Liver (tissue), 9 donors: ENCODE results near the gene KCNJ4. TPM values are rescaled to one million over a fixed set of nuclear protein-coding genes. Genes with fewer than 3 reads are reported as not detected.
"Not testable (repeated sequence)": the region's sequence is repeated elsewhere in the genome, so short reads cannot be mapped to it uniquely, and the experiment has no call there.

Source experiments
- DNase-seq: peaks from one replicate; pipeline ENCODE4 v3.0.0-alpha.2; 2017; ENCODE audit warnings: low spot score
- H3K27ac ChIP-seq, 2 donors: one replicate each; pipeline ENCODE4 v1.7.0; 2013; ENCODE audit warnings: inconsistent platforms in 2 of 2, low read length in 2 of 2, control low read depth in 1 of 2, low read depth in 1 of 2, mild to moderate bottlenecking in 1 of 2
- H3K27me3 ChIP-seq, 4 donors: one replicate each; pipeline versions ENCODE4 v1.6.1 to v1.7.0; 2013; ENCODE audit warnings: low read length in 3 of 4, inconsistent platforms in 1 of 4, mild to moderate bottlenecking in 1 of 4, moderate library complexity in 1 of 4; ENCODE audit not compliant: control insufficient read depth in 4 of 4, insufficient read depth in 4 of 4
- H3K36me3 ChIP-seq, 4 donors: one replicate each; pipeline versions ENCODE4 v1.6.1 to v1.7.0; 2013; ENCODE audit warnings: low read length in 3 of 4, mild to moderate bottlenecking in 3 of 4, low read depth in 1 of 4, moderate library complexity in 1 of 4; ENCODE audit not compliant: control insufficient read depth in 4 of 4, insufficient read depth in 3 of 4
- H3K4me1 ChIP-seq, 4 donors: one replicate each; pipeline versions ENCODE4 v1.6.1 to v1.7.0; 2013; ENCODE audit warnings: low read length in 3 of 4, mild to moderate bottlenecking in 3 of 4, moderate library complexity in 1 of 4; ENCODE audit not compliant: control insufficient read depth in 4 of 4, insufficient read depth in 4 of 4
- H3K4me3 ChIP-seq, 3 donors: one replicate each; pipeline versions ENCODE4 v1.6.1 to v1.7.0; 2013; ENCODE audit warnings: low read length in 3 of 3, control low read depth in 1 of 3, low read depth in 1 of 3, mild to moderate bottlenecking in 1 of 3
- H3K9ac ChIP-seq, 2 donors: one replicate each; pipeline ENCODE4 v1.7.0; 2013; ENCODE audit warnings: low read length in 2 of 2, mild to moderate bottlenecking in 2 of 2, moderate library complexity in 2 of 2, control low read depth in 1 of 2, low read depth in 1 of 2
- H3K9me3 ChIP-seq, 4 donors: one replicate each; pipeline versions ENCODE4 v1.6.1 to v1.7.0; 2013; ENCODE audit warnings: low read length in 3 of 4; ENCODE audit not compliant: control insufficient read depth in 4 of 4
- ATF3 ChIP-seq: IDR thresholded peaks from 2 replicates; pipeline ENCODE4 v1.6.1; 2016; ENCODE audit warnings: antibody characterized with exemption
- CTCF ChIP-seq: fragments of 150-350 bp; IDR thresholded peaks from 2 replicates; pipeline ENCODE4 v1.5.1; 2017; ENCODE audit warnings: improper control_type of control experiment, low read depth, low read length; ENCODE audit not compliant: missing input control
- EGR1 ChIP-seq, 2 donors: IDR thresholded peaks; 2 replicates each; pipeline ENCODE4 v1.6.1; 2016 to 2018; ENCODE audit warnings: antibody characterized with exemption in 2 of 2, low read depth in 2 of 2
- HNF4A ChIP-seq, 2 donors: conservative IDR thresholded peaks; 2 replicates each; pipeline ENCODE4 v1.6.1; 2016; ENCODE audit warnings: antibody characterized with exemption in 2 of 2, mild to moderate bottlenecking in 2 of 2
- SP1 ChIP-seq: IDR thresholded peaks from 2 replicates; pipeline ENCODE4 v1.6.1; 2018; ENCODE audit warnings: antibody characterized with exemption, mild to moderate bottlenecking
- YY1 ChIP-seq: IDR thresholded peaks from 2 replicates; pipeline ENCODE4 v1.6.1; 2016; ENCODE audit warnings: antibody characterized with exemption, mild to moderate bottlenecking
- WGBS: extraction: QIAGEN DNeasy Blood & Tissue Kit; methylation state at CpG from one replicate; pipeline ENCODE4 v1.1.7; 2013; 5-methylcytosine and 5-hydroxymethylcytosine counted together
- polyA plus RNA-seq, 2 donors: library from polyadenylated mRNA; stranded (reverse) in 1 of 2; unstranded in 1 of 2; fragments of 200-250 nt in 1 of 2; fragments of >200 nt in 1 of 2; fragmentation: Nextera tagmentation in 1 of 2; extraction: Ambion mirVana in 1 of 2; gene quantifications; one replicate each; pipeline versions ENCODE4 v1.2.1 to v1.2.3, GENCODE V29; 2013 to 2015
- total RNA-seq, 2 donors: library from RNA; depleted of rRNA; stranded (reverse); fragments of >200 nt; gene quantifications; one replicate each; pipeline ENCODE4 v1.2.3, GENCODE V29; 2014
- donor health status: healthy.
- donor health status: healthy.
- donor health status: healthy.
- donor health status: healthy.
- donor health status: healthy.

The KCNJ4 gene
- total and polyA plus RNA-seq, 4 donors, result 0.05 TPM; not detected in 3

- H3K9me3 ChIP-seq, H3K9ac ChIP-seq, H3K36me3 ChIP-seq, H3K27ac ChIP-seq, H3K4me3 ChIP-seq, H3K4me1 ChIP-seq, DNase-seq, H3K27me3 ChIP-seq: not testable (repeated sequence)
- WGBS, result 80% methylated on average over 6 of the region's 6 CpGs
Observed at GRCh38 chr22:38388506-38389427, 66.2 kb downstream of the KCNJ4 start.

- H3K36me3 ChIP-seq, H3K4me3 ChIP-seq, H3K27me3 ChIP-seq, H3K9me3 ChIP-seq, DNase-seq, H3K4me1 ChIP-seq, H3K9ac ChIP-seq, H3K27ac ChIP-seq: not testable (repeated sequence)
- WGBS, result 85% methylated on average over 5 of the region's 5 CpGs
Observed at GRCh38 chr22:38386918-38387317, 68.1 kb downstream of the KCNJ4 start.

- Histone ChIP-seq H3K36me3 (peaks cover 0 to 2% (median 0%) of the 10 kb centered on the region in 4 donors), H3K4me3 (no peak overlapping the region), H3K4me1 (no peaks in the 10 kb centered on the region), H3K9ac (no peak overlapping the region), H3K9me3 (no peaks in the 10 kb centered on the region), H3K27ac (no peak overlapping the region), H3K27me3 (no peaks in the 10 kb centered on the region)
- TF ChIP-seq ATF3, result no peak
- no peak for TF ChIP-seq EGR1 (IDR thresholded peaks at IDR 0.05; ENCODE audit: low read depth in 2 of 2)
- TF ChIP-seq CTCF, result no peak
- TF ChIP-seq HNF4A (conservative IDR thresholded peaks at IDR 0.05), result no peak
- TF ChIP-seq SP1, result no peak
- TF ChIP-seq YY1, result no peak
- 93% methylated on average over 2 of the region's 2 CpGs for WGBS
- DNase-seq, result no peak
Observed at GRCh38 chr22:38383417-38383816, 71.6 kb downstream of the KCNJ4 start.

GRCh38 chr22:38381371-38381770 lies 73.6 kb downstream of the KCNJ4 start:
- 81% methylated on average over 3 of the region's 3 CpGs for WGBS
- DNase-seq, H3K27me3 ChIP-seq, H3K27ac ChIP-seq, H3K4me3 ChIP-seq, H3K4me1 ChIP-seq, H3K9ac ChIP-seq, H3K9me3 ChIP-seq, H3K36me3 ChIP-seq: not testable (repeated sequence)

Other genes starting within 250 kb of the KCNJ4 start
- gene TMEM184B, start 182.2 kb downstream of the KCNJ4 start, total RNA-seq, result 10 to 100 TPM in 1 of 2 donors, 1 to 10 TPM in 1; 9.1 to 12.6 TPM
- gene TMEM184B, start 182.2 kb downstream of the KCNJ4 start, polyA plus RNA-seq, result 10 to 100 TPM in 1 of 2 donors, 1 to 10 TPM in 1; 7.5 to 10.8 TPM
- 10 to 100 TPM; 11.4 to 27.4 TPM for gene CSNK1E, start 137.8 kb downstream of the KCNJ4 start, total RNA-seq
- gene CSNK1E, start 137.8 kb downstream of the KCNJ4 start, polyA plus RNA-seq, result 10 to 100 TPM in 1 of 2 donors, 1 to 10 TPM in 1; 8.4 to 16.0 TPM
- gene KDELR3, start 12.9 kb upstream of the KCNJ4 start, total RNA-seq, result 10 to 100 TPM in 1 of 2 donors, 1 to 10 TPM in 1; 8.1 to 12.8 TPM
- gene KDELR3, start 12.9 kb upstream of the KCNJ4 start, polyA plus RNA-seq, result 10 to 100 TPM in 1 of 2 donors, 1 to 10 TPM in 1; 3.5 to 10.9 TPM
- 100 to 1,000 TPM; 279 to 451 TPM for gene DDX17, start 51.1 kb upstream of the KCNJ4 start, total RNA-seq
- gene DDX17, start 51.1 kb upstream of the KCNJ4 start, polyA plus RNA-seq, result 10 to 100 TPM; 46.3 to 67.3 TPM
- 1 to 10 TPM in 1 of 2 donors, under 1 TPM in 1; 0.25 to 6.8 TPM for gene DMC1, start 115.0 kb upstream of the KCNJ4 start, total RNA-seq
- gene DMC1, start 115.0 kb upstream of the KCNJ4 start, polyA plus RNA-seq, result 1 to 10 TPM in 1 of 2 donors, not detected in 1; 1.1 TPM
- under 1 TPM; 0.05 to 0.42 TPM for gene FAM227A, start 201.2 kb upstream of the KCNJ4 start, total RNA-seq
- gene FAM227A, start 201.2 kb upstream of the KCNJ4 start, polyA plus RNA-seq, result under 1 TPM; 0.01 to 0.03 TPM
- 1 to 10 TPM; 6.3 to 8.6 TPM for gene CBY1, start 201.4 kb upstream of the KCNJ4 start, total RNA-seq
- gene CBY1, start 201.4 kb upstream of the KCNJ4 start, polyA plus RNA-seq, result 10 to 100 TPM in 1 of 2 donors, 1 to 10 TPM in 1; 9.3 to 14.9 TPM
- 10 to 100 TPM; 20.2 to 20.8 TPM for gene TOMM22, start 226.8 kb upstream of the KCNJ4 start, total RNA-seq
- gene TOMM22, start 226.8 kb upstream of the KCNJ4 start, polyA plus RNA-seq, result 10 to 100 TPM; 21.9 to 44.3 TPM
- 10 to 100 TPM; 15.6 to 20.6 TPM for gene JOSD1, start 245.7 kb upstream of the KCNJ4 start, total RNA-seq
- gene JOSD1, start 245.7 kb upstream of the KCNJ4 start, polyA plus RNA-seq, result 10 to 100 TPM in 1 of 2 donors, 1 to 10 TPM in 1; 3.4 to 13.8 TPM